ENCODE results near the gene LTBP3. TPM values are rescaled to one million over a fixed set of nuclear protein-coding genes. Genes with fewer than 3 reads are reported as not detected.

Gene LTBP3
- polyA plus RNA-seq, 1 experiment = 25.3 TPM

DNA sequence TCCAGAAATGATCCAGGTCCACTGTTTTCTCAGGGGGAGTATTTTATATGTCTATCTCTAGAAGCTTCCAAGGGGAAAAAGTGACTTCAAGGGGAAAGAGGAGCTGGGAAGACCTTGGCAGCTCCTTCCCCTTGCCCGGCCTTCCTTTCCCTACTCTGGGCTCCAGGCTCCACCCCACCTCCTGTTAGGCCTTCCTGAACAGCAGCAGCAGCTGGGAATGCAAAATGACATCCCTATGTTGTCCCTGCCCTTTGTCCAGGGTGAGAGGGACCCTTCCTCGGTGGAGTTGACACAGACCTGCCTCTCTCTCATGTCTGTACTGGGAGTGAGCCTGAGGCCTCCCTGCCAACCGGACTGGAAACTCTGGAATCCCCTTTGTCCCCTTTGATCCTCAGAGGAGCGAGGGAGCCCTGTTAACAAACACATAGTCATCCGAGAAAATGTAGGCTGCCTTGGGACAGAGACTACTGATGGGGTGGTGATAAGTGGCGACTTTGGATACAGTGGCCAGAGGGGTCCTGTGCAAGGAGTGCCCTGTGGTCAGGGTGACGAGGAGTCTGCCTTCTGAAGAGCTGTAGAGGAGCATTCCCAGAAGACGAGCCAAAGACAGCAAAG, 68.3 kb downstream of the LTBP3 start:
- no peaks in the 10 kb centered on the region; the same call in 1 of the 2 replicates for H3K9me3 ChIP-seq (ENCODE audit: control insufficient read depth, insufficient read depth, low read length)
- ChIA-PET CTCF (interaction anchor here (1.2 to 3.0 kb wide), 4 partner anchors 9 to 73 kb away, joined by 6 to 20 read pairs (median 8); partner anchors contain the start of gene MALAT1), POLR2A (interaction anchor here (0.6 to 9.2 kb wide), 7 partner anchors 10 to 68 kb away, joined by 3 to 242 read pairs (median 37); partner anchors contain the start of genes MALAT1, NEAT1 and SCYL1)
- H3K27ac ChIP-seq (ENCODE audit: low read depth, low read length) = peak overlapping the region; percentile 99
- H3K4me3 ChIP-seq (ENCODE audit: low read depth, low read length) = no peak overlapping the region
- no peak for DNase-seq (ENCODE audit: low read depth, low spot score)
- TF ChIP-seq, protein P1, sequence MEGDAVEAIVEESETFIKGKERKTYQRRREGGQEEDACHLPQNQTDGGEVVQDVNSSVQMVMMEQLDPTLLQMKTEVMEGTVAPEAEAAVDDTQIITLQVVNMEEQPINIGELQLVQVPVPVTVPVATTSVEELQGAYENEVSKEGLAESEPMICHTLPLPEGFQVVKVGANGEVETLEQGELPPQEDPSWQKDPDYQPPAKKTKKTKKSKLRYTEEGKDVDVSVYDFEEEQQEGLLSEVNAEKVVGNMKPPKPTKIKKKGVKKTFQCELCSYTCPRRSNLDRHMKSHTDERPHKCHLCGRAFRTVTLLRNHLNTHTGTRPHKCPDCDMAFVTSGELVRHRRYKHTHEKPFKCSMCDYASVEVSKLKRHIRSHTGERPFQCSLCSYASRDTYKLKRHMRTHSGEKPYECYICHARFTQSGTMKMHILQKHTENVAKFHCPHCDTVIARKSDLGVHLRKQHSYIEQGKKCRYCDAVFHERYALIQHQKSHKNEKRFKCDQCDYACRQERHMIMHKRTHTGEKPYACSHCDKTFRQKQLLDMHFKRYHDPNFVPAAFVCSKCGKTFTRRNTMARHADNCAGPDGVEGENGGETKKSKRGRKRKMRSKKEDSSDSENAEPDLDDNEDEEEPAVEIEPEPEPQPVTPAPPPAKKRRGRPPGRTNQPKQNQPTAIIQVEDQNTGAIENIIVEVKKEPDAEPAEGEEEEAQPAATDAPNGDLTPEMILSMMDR (IDR thresholded peaks at IDR 0.05; ENCODE audit: low read depth, low read length) = no peak
- no peaks in the 10 kb centered on the region for H3K27me3 ChIP-seq (ENCODE audit: control insufficient read depth, insufficient read depth, low read length)

DNA sequence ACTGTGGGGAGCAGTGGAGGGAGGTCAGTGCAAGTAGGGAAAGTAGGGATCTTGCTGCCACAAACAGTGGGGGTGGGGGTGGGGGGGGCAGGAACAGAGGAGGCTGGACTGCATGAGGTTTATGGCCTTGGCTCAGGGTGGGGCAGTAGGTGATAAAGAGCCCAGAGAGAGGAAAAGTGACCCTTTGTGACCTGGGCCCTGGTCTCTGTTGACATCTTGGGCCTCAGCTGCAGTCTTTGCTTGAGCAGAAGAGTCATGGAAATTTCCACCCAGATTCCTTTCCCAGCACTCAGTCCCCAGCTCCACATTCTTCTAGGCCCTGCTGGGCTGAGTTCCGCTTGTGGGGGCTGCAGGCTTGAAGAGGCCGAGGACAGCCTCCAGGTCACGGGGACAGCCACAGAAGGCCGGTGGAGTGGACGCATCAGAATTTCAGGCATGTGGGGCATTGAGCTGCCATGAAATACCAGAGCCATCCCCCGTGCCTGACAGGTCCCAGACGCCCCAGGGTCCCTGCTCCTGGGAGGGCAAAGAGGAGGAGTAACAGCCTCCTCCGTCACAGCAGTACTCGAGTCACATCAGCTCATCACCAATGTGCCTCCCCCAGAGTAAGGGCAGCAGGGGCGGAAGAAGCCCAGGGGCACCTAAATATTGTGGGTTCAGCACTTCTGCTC, 69.0 kb downstream of the LTBP3 start:
- Histone ChIP-seq H3K4me3 (ENCODE audit: low read depth, low read length) (no peak overlapping the region), H3K27ac (ENCODE audit: low read depth, low read length) (peak overlapping the region; percentile 99), H3K27me3 (ENCODE audit: control insufficient read depth, insufficient read depth, low read length) (no peaks in the 10 kb centered on the region), H3K9me3 (ENCODE audit: control insufficient read depth, insufficient read depth, low read length) (no peaks in the 10 kb centered on the region; the same call in 1 of the 2 replicates)
- ChIA-PET CTCF (interaction anchor here (1.0 to 3.0 kb wide), 5 partner anchors 8 to 73 kb away, joined by 3 to 20 read pairs (median 8); partner anchors contain the start of gene MALAT1), POLR2A (interaction anchor here (0.6 to 9.2 kb wide), 9 partner anchors 11 to 67 kb away, joined by 3 to 242 read pairs (median 11); partner anchors contain the start of genes MALAT1, NEAT1 and SCYL1)
- no peak for DNase-seq (ENCODE audit: low read depth, low spot score)
- TF ChIP-seq, protein P1 (IDR thresholded peaks at IDR 0.05; ENCODE audit: low read depth, low read length) = no peak

Small RNAs within 50 kb of the gene (small RNA-seq; reads per million reads assigned to genes)
- gene AP001362.1 (ENCODE audit: insufficient read length, low read depth) = not detected
- not detected for gene RF01684 (ENCODE audit: insufficient read length, low read depth)

Other genes starting within 250 kb of the LTBP3 start
- 14.3 and 21.1 TPM in 2 replicates for gene CDC42EP2, start 243.5 kb downstream of the LTBP3 start, polyA plus RNA-seq (2011; rRNA removed)
- gene DPF2, start 224.5 kb downstream of the LTBP3 start, polyA plus RNA-seq (2011; rRNA removed) = 43.7 and 52.0 TPM in 2 replicates
- 0.07 and 0.11 TPM in 2 replicates for gene TIGD3, start 203.6 kb downstream of the LTBP3 start, polyA plus RNA-seq (2011; rRNA removed)
- 0.76 and 1.4 TPM in 2 replicates for gene SLC25A45, start 175.7 kb downstream of the LTBP3 start, polyA plus RNA-seq (2011; rRNA removed)
- gene FRMD8, start 171.7 kb downstream of the LTBP3 start, polyA plus RNA-seq (2011; rRNA removed) = 10.7 and 14.1 TPM in 2 replicates
- 72.3 and 83.3 TPM in 2 replicates for gene NEAT1, start 135.6 kb downstream of the LTBP3 start, polyA plus RNA-seq (2011; rRNA removed)
- 1,149 and 1,465 TPM in 2 replicates for gene MALAT1, start 59.3 kb downstream of the LTBP3 start, polyA plus RNA-seq (2011; rRNA removed)
- gene SCYL1, start 33.3 kb downstream of the LTBP3 start, polyA plus RNA-seq (2011; rRNA removed) = 60.9 and 90.0 TPM in 2 replicates
- gene ZNRD2, start 12.1 kb upstream of the LTBP3 start, polyA plus RNA-seq (2011; rRNA removed) = 23.5 and 44.3 TPM in 2 replicates
- 28.8 and 40.8 TPM in 2 replicates for gene FAM89B, start 14.2 kb upstream of the LTBP3 start, polyA plus RNA-seq (2011; rRNA removed)
- 11.3 and 15.2 TPM in 2 replicates for gene EHBP1L1, start 17.7 kb upstream of the LTBP3 start, polyA plus RNA-seq (2011; rRNA removed)
- gene KCNK7, start 37.4 kb upstream of the LTBP3 start, polyA plus RNA-seq (2011; rRNA removed) = 0.17 TPM in 1 of 2 replicates, not detected in the other
- gene MAP3K11, start 55.9 kb upstream of the LTBP3 start, polyA plus RNA-seq (2011; rRNA removed) = 12.6 and 17.1 TPM in 2 replicates
- 9.7 and 14.0 TPM in 2 replicates for gene PCNX3, start 57.4 kb upstream of the LTBP3 start, polyA plus RNA-seq (2011; rRNA removed)
- 11.4 and 19.8 TPM in 2 replicates for gene SIPA1, start 79.7 kb upstream of the LTBP3 start, polyA plus RNA-seq (2011; rRNA removed)
- 23.4 and 26.7 TPM in 2 replicates for gene RELA, start 104.6 kb upstream of the LTBP3 start, polyA plus RNA-seq (2011; rRNA removed)
- 22.6 and 26.1 TPM in 2 replicates for gene KAT5, start 153.9 kb upstream of the LTBP3 start, polyA plus RNA-seq (2011; rRNA removed)
- 14.2 and 20.8 TPM in 2 replicates for gene RNASEH2C, start 162.4 kb upstream of the LTBP3 start, polyA plus RNA-seq (2011; rRNA removed)
- 2.6 and 3.3 TPM in 2 replicates for gene AP5B1, start 222.6 kb upstream of the LTBP3 start, polyA plus RNA-seq (2011; rRNA removed)
- not detected in 2 replicates for gene OVOL1, start 228.7 kb upstream of the LTBP3 start, polyA plus RNA-seq (2011; rRNA removed)